OCI-LY1 (cell line): ENCODE results near the gene CD79A.

Experiments
- EZH2 ChIP-seq: fragments of 200-600 bp; sonication (generic), shearing (Covaris generic); IDR thresholded peaks from 2 replicates; pipeline ENCODE4 v1.8.0; 2017; ENCODE audit warnings: borderline replicate concordance, mixed run types, mild to moderate bottlenecking, antibody characterized with exemption, low read length, moderate library complexity, mixed read lengths
- TF ChIP-seq, protein P1 (sequence below): fragments of 200-600 bp; sonication (generic), shearing (Covaris generic); IDR thresholded peaks from 2 replicates; pipeline ENCODE4 v1.5.1; 2017; ENCODE audit warnings: mild to moderate bottlenecking, antibody characterized with exemption, low read length, moderate library complexity, mixed read lengths

DNA sequence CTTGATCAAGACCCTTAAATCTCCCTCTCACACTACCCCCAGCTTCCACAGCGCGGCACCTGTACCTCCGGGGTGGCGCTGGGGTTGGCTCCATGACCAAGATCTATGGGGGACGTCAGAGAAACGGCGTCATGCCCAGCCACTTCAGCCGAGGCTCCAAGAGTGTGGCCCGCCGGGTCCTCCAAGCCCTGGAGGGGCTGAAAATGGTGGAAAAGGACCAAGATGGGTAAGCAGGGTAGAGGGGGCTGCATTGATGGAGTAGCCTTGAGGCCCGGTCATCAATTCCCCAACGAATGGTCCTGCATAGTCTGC, 8.1 kb upstream of the CD79A start:
- no peak for TF ChIP-seq EZH2
- TF ChIP-seq, protein P1, sequence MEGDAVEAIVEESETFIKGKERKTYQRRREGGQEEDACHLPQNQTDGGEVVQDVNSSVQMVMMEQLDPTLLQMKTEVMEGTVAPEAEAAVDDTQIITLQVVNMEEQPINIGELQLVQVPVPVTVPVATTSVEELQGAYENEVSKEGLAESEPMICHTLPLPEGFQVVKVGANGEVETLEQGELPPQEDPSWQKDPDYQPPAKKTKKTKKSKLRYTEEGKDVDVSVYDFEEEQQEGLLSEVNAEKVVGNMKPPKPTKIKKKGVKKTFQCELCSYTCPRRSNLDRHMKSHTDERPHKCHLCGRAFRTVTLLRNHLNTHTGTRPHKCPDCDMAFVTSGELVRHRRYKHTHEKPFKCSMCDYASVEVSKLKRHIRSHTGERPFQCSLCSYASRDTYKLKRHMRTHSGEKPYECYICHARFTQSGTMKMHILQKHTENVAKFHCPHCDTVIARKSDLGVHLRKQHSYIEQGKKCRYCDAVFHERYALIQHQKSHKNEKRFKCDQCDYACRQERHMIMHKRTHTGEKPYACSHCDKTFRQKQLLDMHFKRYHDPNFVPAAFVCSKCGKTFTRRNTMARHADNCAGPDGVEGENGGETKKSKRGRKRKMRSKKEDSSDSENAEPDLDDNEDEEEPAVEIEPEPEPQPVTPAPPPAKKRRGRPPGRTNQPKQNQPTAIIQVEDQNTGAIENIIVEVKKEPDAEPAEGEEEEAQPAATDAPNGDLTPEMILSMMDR = no peak
